GM06990 (cell line): ENCODE data around the gene ORMDL3.

Source experiments
- DNase-seq: peaks from one replicate; pipeline ENCODE4 v3.0.0-alpha.2; 2011; ENCODE audit not compliant: insufficient read length; ENCODE audit errors: extremely low read depth
- H3K27me3 ChIP-seq: replicated peaks from 2 replicates; pipeline ENCODE4 v1.6.0; 2011; ENCODE audit warnings: low read length; ENCODE audit not compliant: control insufficient read depth, insufficient read depth
- H3K36me3 ChIP-seq: 2 replicates; pipeline ENCODE4 v1.5.1; 2011; ENCODE audit warnings: low read length; ENCODE audit not compliant: control insufficient read depth, insufficient read depth
- H3K4me3 ChIP-seq: replicated peaks from 2 replicates; pipeline ENCODE4 v1.5.1; 2011; ENCODE audit warnings: low read depth, mild to moderate bottlenecking, control low read depth, low read length
- TF ChIP-seq, protein P1 (sequence below): IDR thresholded peaks from 2 replicates; pipeline ENCODE4 v1.5.1; 2011; ENCODE audit warnings: low read length, control low read depth, mild to moderate bottlenecking, inconsistent platforms; ENCODE audit not compliant: insufficient read depth, poor library complexity, severe bottlenecking

Gene ORMDL3

GRCh38 chr17:39929646-39930407 is 2.4 kb upstream of the ORMDL3 start:
- Histone ChIP-seq H3K36me3 (peaks cover 2% of the 10 kb centered on the region; the same call in 1 of the 2 replicates), H3K27me3 (no peaks in the 10 kb centered on the region), H3K4me3 (no peak overlapping the region)
- no peak for DNase-seq
- TF ChIP-seq, protein P1, sequence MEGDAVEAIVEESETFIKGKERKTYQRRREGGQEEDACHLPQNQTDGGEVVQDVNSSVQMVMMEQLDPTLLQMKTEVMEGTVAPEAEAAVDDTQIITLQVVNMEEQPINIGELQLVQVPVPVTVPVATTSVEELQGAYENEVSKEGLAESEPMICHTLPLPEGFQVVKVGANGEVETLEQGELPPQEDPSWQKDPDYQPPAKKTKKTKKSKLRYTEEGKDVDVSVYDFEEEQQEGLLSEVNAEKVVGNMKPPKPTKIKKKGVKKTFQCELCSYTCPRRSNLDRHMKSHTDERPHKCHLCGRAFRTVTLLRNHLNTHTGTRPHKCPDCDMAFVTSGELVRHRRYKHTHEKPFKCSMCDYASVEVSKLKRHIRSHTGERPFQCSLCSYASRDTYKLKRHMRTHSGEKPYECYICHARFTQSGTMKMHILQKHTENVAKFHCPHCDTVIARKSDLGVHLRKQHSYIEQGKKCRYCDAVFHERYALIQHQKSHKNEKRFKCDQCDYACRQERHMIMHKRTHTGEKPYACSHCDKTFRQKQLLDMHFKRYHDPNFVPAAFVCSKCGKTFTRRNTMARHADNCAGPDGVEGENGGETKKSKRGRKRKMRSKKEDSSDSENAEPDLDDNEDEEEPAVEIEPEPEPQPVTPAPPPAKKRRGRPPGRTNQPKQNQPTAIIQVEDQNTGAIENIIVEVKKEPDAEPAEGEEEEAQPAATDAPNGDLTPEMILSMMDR, result no peak

DNA sequence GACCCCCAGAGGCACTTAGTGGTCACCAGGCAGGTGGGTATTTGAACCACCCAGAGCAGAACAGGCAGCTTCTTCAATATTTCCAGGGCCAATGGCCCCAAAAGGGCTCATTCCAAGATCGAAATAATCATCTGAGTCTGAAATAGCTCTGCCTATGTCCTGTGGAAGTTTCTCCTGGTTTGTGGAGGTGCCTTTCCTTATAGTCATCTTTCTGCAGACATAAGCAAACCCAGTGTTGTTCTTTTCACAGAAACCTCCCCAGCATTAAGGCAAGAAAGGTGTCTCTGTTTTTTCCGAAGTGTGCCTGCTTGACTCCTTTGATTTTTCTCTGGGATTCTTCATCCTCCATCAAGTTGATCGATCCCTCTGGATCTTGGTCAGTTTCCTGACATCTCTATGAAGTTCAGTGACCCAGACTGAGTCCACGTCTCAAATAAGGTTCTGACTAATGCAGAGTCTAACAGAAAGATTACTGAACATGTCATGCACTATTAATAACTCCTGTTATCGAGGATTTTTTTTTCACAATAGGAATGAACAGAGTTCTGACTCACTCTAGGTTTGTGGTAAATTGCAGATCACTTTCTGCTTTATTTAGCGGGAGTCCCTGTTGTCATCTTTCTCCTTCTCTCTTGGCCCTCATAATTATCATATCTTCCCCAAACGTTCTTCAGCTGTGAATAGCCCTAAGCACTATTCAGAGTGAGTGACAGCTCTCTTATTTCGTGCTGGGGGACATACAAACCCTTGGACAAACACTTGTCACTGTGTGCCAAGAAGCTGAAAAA is 1.7 kb upstream of the ORMDL3 start:
- DNase-seq, result peak; percentile 50
- peak overlapping the region; percentile 22; the same call in 1 of the 2 replicates for H3K4me3 ChIP-seq
- peaks cover 4% of the 10 kb centered on the region for H3K36me3 ChIP-seq
- H3K27me3 ChIP-seq, result no peaks in the 10 kb centered on the region
- TF ChIP-seq, protein P1, result no peak

- Histone ChIP-seq H3K4me3 (peak overlapping the region; percentile 91), H3K27me3 (no peaks in the 10 kb centered on the region), H3K36me3 (peaks cover 12% of the 10 kb centered on the region)
- TF ChIP-seq, protein P1, result no peak
- peak; percentile 39 for DNase-seq
Measured at GRCh38 chr17:39927929-39928857, 792 bp upstream of the ORMDL3 start.

- peaks cover 25% of the 10 kb centered on the region for H3K36me3 ChIP-seq
- TF ChIP-seq, protein P1, result no peak
- H3K27me3 ChIP-seq, result no peaks in the 10 kb centered on the region
- peak overlapping the region; percentile 91 for H3K4me3 ChIP-seq
- DNase-seq, result peak; percentile 48
Measured at GRCh38 chr17:39926588-39927100, 757 bp downstream of the ORMDL3 start.

DNA sequence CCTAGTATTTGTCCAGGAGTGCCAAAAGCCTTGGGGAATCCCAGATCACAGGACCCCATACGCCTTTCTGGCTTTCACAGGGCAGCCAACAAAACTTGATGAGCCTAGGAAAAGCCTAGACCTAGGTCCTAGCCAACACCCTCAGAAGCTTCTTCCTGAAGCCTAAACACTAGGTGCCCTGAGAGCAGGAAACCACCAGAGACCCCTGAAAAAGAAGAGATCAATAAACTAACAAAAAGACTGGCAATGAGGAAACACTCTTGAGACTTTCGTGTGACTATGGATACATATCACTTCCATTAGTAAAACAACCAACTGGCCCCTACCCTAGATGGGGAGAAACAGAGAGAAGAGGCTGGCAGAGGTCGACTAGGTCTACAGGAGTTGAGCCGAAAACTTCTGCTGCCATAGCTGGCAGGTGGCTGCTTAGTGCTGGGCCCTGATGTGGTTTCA is 1.2 kb downstream of the ORMDL3 start:
- H3K4me3 ChIP-seq, result peak overlapping the region; percentile 91
- peaks cover 26% of the 10 kb centered on the region for H3K36me3 ChIP-seq
- TF ChIP-seq, protein P1, result no peak
- DNase-seq, result no peak
- no peaks in the 10 kb centered on the region for H3K27me3 ChIP-seq
